Activated CD4-positive, alpha-beta T cell treated with anti-CD3 and anti-CD28 coated beads, Interleukin-10, Interleukin-2, amounts not matched to agents 100 ng/mL and 50 ng/mL, durations not matched to agents 16 hours and 8 hours (primary cell): ENCODE data around the gene CCDC159.
"Not testable (repeated sequence)": the region's sequence is repeated elsewhere in the genome, so short reads cannot be mapped to it uniquely, and the experiment has no call there.

Source experiments
- DNase-seq: peaks from one replicate; pipeline ENCODE4 v3.0.0-alpha.2; 2020

CCDC159 gene

DNA sequence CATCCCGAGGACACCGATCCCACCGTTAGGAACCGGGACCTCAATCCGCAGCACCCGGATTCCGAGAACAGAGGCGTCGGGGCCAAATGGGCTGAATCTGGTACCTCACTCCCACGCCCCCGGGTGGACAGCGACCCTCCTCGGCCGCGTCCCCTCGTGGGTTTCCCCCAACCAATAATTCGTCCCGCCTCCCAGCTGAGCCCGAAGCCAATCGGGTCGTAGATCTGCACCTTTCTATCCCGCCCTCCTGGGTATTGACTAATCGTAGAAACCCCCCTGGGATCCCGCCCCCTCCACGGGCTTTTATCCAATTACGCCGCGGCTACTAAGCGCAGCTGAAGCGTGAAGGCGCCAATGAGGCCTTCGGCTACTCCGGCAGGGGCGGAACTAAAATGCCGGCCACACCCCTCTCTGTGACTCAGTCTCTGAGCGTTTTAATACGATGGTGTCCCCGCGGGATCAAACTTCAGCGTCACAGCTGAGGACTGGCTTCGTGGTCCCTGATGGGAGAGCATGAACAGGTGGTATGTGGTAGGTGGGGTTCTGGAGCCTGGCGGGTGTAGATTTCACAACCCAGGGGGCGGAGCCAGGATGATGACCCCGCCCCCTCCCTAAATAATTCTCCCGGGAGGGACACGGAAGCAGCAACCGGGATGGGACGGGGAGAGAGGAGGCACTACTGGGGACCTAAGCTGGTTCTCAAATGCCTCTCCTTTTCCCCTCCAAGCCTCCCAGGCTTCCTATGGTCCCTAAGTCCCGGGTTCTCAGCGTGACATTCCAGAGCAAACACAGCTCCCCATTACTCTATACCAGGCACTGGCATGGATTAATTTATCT, at the start of gene CCDC159, which contains the start of gene TMEM205:
TSS of gene CCDC159 (plus strand) at position 416 of the 837 bp plus-strand sequence. CDS start at position 504, 88 bp downstream.
TSS of gene TMEM205 (minus strand) at position 165 of the 837 bp plus-strand sequence. CDS start 649 bp downstream, outside the sequence.
- peak; percentile 99 for DNase-seq

- no peak for DNase-seq
Observed at GRCh38 chr19:11299946-11300810, 46.1 kb upstream of the CCDC159 start.

GRCh38 chr19:11300811-11301120, 45.6 kb upstream of the CCDC159 start:
- no peak for DNase-seq

GRCh38 chr19:11304936-11305335, 41.4 kb upstream of the CCDC159 start:
- DNase-seq, result no peak

GRCh38 chr19:11306337-11306736, 40.0 kb upstream of the CCDC159 start:
- no peak for DNase-seq

GRCh38 chr19:11320278-11320995, 25.9 kb upstream of the CCDC159 start:
- DNase-seq, result not testable (repeated sequence)

- peak; percentile 8 for DNase-seq
Observed at GRCh38 chr19:11321191-11322126, 24.9 kb upstream of the CCDC159 start.

DNA sequence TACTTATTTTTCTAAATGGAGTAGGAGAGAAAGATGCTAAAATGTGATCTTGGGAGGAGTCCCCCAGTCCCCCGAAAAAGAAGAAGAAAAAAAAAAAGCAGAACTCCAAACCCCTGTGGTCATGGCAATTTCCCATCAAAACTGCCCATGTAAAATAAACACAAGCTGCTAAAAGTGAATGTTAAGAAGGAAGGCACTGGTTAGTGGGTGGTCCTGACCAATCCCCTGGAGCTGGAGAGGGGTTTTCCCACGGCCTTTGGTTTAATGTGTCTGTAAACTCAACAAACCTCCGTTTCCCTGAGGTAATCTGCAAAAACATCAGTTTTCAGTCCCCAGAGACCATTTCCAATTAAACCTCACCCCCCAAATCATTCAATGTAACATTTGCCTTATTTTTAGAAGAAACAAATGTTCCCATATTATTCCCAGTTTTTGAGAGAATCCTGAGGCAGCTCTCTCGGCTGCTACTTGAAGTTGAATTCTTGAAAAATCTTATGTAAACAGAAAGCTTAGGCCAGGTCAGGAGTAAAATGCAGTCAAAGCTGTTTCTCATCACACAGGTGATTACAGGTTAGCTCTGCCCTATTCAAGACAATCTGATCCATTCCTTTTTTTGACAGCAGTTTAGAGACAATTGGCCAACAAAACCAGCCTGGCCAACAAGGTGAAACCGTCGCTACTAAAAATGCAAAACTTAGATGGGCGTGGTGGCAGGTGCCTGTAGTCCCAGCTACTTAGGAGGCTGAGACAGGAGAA, 23.9 kb upstream of the CCDC159 start:
- no peak for DNase-seq

- DNase-seq, result no peak
Observed at GRCh38 chr19:11323601-11324078, 22.7 kb upstream of the CCDC159 start.

- DNase-seq, result peak; percentile 87
Observed at GRCh38 chr19:11324079-11324661, 22.1 kb upstream of the CCDC159 start.

DNA sequence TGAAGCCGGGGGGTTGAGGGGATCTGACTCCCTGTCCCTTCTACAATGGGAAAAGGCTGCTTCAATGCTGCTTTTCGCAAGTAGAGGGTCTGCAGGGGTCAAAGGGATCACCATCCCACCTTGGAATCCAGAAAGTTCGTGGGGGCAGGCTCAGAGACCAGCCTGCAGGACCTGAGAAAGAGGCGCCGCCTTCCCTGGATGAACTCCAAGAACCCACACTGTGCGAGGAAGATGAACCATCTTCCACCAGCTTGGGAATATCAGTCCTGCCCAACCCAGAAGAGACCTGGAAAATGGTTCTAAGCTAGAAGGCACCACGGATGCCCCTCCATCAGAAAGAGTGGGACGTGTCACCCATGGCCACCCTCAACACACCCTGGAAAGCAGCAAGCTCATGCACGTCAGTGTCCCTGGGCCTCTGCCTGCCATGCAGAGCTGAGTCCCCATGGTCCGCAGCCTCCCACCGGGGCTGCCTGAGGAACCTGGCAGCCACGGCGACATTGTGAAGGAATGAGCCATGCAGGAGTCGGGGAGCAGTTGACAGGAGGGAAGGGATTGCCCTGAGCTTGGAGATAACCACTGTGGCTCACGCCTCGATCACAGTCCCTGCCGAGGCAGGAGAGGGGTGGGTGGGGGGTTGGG, 21.4 kb upstream of the CCDC159 start:
- DNase-seq, result no peak

DNA sequence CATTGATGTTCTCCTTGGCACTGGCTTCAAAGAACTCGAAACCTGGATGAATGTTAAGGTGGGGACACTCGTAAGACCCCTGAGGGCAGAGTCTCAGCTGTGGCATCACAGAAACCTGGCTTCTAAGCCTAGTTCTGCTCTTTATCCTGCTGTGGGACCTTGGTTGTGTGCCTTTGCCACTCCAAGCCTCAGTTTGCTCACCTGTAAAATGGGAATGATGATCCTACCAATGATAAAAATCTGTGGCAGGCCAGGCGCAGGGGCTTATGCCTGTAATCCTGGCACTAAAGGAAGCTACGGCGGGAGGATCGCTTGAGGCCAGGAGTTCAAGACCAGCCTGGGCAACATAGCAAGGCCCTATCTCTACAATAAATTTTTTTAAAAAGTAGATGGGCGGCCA, 20.8 kb upstream of the CCDC159 start:
- DNase-seq, result no peak

- DNase-seq, result no peak
Observed at GRCh38 chr19:11330127-11330526, 16.2 kb upstream of the CCDC159 start.

DNA sequence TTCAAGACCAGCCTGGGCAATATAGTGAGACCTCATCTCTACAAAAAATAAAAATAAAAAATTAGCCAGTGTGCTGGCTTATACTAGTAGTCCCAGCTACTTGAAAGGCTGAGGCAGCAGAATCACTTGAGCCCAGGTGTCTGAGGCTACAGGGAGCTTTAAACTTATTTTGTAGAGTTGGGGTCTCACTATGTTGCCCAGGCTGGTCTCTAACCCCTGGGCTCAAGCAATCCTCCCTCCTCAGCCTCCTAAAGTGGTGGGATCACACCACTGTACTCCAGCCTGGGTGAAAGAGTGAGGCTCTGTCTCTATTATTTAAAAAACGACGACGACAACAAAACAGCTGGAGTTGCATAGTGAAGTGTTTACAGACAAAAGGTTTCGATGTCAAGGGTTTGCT, 14.8 kb upstream of the CCDC159 start:
- no peak for DNase-seq

GRCh38 chr19:11332822-11333221, 13.5 kb upstream of the CCDC159 start:
- DNase-seq, result no peak

DNA sequence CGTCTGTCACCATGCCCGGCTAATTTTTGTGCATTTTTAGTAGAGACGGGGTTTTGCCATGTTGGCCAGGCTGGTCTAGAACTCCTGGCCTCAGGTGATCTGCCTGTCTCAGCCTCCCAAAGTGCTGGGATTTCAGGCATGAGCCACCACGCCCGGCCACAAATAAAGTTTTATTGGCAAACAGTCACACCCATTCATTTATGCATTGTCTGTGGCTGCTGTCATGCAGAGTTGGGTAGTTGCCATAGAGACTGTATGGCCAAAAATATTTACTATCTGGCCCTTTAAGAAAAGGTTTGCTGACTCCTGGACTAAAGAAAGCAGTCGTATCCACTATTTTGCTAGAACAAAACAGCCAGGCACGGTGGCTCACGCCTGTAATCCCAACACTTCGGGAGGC, 12.5 kb upstream of the CCDC159 start:
- DNase-seq, result not testable (repeated sequence)

- no peak for DNase-seq
Observed at GRCh38 chr19:11335449-11336146, 10.7 kb upstream of the CCDC159 start.

DNA sequence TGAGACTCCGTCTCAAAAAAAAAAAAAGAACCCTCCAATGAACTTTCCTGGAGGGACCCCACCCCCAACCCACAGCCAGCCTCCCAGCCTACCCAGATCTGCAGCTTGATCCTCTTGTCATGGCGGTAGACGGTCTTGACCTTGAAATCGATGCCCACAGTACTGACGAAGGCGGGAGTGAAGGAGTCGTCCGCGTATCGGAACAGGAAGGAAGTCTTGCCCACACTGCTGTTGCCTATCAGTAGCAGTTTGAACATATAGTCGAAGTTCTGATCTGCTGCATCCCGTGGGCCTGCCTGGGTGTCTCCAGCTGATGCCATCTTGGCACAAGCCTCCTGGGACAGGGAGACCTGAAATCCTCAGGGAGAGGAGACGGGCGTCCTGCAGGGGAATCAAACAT, 9.2 kb upstream of the CCDC159 start:
- peak; percentile 38 for DNase-seq

- no peak for DNase-seq
Observed at GRCh38 chr19:11338121-11338520, 8.2 kb upstream of the CCDC159 start.
